ENCODE data around the gene DMD. TPM values are rescaled to one million over a fixed set of nuclear protein-coding genes. Genes with fewer than 3 reads are reported as not detected.

The DMD gene
- total RNA-seq, 1 experiment from 2014 or later = 47.2 TPM

- H3K27me3 Mint-ChIP-seq (ENCODE audit: insufficient read depth, unreplicated experiment) = no peaks in the 10 kb centered on the region
- ChIA-PET CTCF (no interaction called here), POLR2A (no interaction called here)
- no peak overlapping the region for H3K4me3 Mint-ChIP-seq (ENCODE audit: unreplicated experiment)
- BruUV-seq (replicated peaks) = no TSS peak
- no peaks in the 10 kb centered on the region for H3K4me1 Mint-ChIP-seq (ENCODE audit: low read depth, unreplicated experiment)
- Histone ChIP-seq H3K9me3 (no peaks in the 10 kb centered on the region), H3K27me3 (replicated peaks; ENCODE audit: control insufficient read depth, insufficient read depth, low read length) (no peaks in the 10 kb centered on the region), H3K4me3 (ENCODE audit: low read depth, low read length) (no peak overlapping the region), H3K36me3 (ENCODE audit: control insufficient read depth, insufficient read depth, low read length) (no peaks in the 10 kb centered on the region), H3K4me1 (no peaks in the 10 kb centered on the region)
- intact Hi-C loops (cut with micrococcal nuclease; ENCODE audit: unreplicated experiment) = no loop called here
- no peak for DNase-seq
- H3K36me3 Mint-ChIP-seq (ENCODE audit: insufficient read depth, unreplicated experiment) = peaks cover 8% of the 10 kb centered on the region
- H3K9me3 Mint-ChIP-seq (ENCODE audit: unreplicated experiment) = no peaks in the 10 kb centered on the region
- H3K27ac Mint-ChIP-seq (ENCODE audit: unreplicated experiment) = peak overlapping the region; percentile 42
- TF ChIP-seq CTCF (IDR thresholded peaks at IDR 0.05; ENCODE audit: insufficient read depth in 1 of 2, low read depth in 1 of 2, low read length in 1 of 2, severe bottlenecking in 1 of 2, unreplicated experiment in 1 of 2) = no peak
Measured at GRCh38 chrX:32448945-32449344, 762.4 kb downstream of the DMD start.

- Histone ChIP-seq H3K36me3 (ENCODE audit: control insufficient read depth, insufficient read depth, low read length) (no peaks in the 10 kb centered on the region), H3K9me3 (no peaks in the 10 kb centered on the region), H3K4me1 (no peaks in the 10 kb centered on the region), H3K27me3 (replicated peaks; ENCODE audit: control insufficient read depth, insufficient read depth, low read length) (no peaks in the 10 kb centered on the region), H3K4me3 (ENCODE audit: low read depth, low read length) (no peak overlapping the region)
- Mint-ChIP-seq H3K4me3 (ENCODE audit: unreplicated experiment) (no peak overlapping the region), H3K27me3 (ENCODE audit: insufficient read depth, unreplicated experiment) (no peaks in the 10 kb centered on the region), H3K36me3 (ENCODE audit: insufficient read depth, unreplicated experiment) (peaks cover 8% of the 10 kb centered on the region), H3K4me1 (ENCODE audit: low read depth, unreplicated experiment) (no peaks in the 10 kb centered on the region), H3K9me3 (ENCODE audit: unreplicated experiment) (no peaks in the 10 kb centered on the region), H3K27ac (ENCODE audit: unreplicated experiment) (no peak overlapping the region)
- no peak for DNase-seq
- POLR2A ChIA-PET = no interaction called here
- no peak for TF ChIP-seq CTCF (IDR thresholded peaks at IDR 0.05; ENCODE audit: insufficient read depth in 1 of 2, low read depth in 1 of 2, low read length in 1 of 2, severe bottlenecking in 1 of 2, unreplicated experiment in 1 of 2)
- no TSS peak for BruUV-seq (replicated peaks)
- intact Hi-C loops (cut with micrococcal nuclease; ENCODE audit: unreplicated experiment) = no loop called here
- CTCF ChIA-PET = no interaction called here
Measured at GRCh38 chrX:32448320-32448719, 763.0 kb downstream of the DMD start.

DNA sequence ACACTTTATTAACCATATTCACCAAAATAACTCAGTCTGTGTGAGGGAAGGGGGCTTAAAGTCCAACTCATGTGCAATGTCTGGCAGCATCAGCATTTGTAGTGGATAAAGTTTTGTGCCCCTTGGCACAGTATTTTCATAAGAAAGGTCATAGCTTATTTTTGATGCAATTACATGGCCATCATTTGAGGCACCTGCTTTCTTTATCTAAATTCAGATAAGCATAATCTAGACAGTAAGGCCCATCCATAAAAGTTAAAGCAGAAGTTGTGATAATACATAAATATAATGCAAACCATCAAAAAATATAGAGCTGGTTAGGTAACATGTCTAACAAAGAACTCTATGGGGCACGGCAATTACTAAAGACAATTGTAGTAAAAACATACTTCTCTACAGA lies 763.7 kb downstream of the DMD start:
- intact Hi-C loops (cut with micrococcal nuclease; ENCODE audit: unreplicated experiment) = no loop called here
- Histone ChIP-seq H3K4me1 (no peaks in the 10 kb centered on the region), H3K36me3 (ENCODE audit: control insufficient read depth, insufficient read depth, low read length) (no peaks in the 10 kb centered on the region), H3K27me3 (replicated peaks; ENCODE audit: control insufficient read depth, insufficient read depth, low read length) (no peaks in the 10 kb centered on the region), H3K4me3 (ENCODE audit: low read depth, low read length) (no peak overlapping the region), H3K9me3 (no peaks in the 10 kb centered on the region)
- no peak for DNase-seq
- no peak for TF ChIP-seq CTCF (IDR thresholded peaks at IDR 0.05; ENCODE audit: insufficient read depth in 1 of 2, low read depth in 1 of 2, low read length in 1 of 2, severe bottlenecking in 1 of 2, unreplicated experiment in 1 of 2)
- no TSS peak for BruUV-seq (replicated peaks)
- Mint-ChIP-seq H3K36me3 (ENCODE audit: insufficient read depth, unreplicated experiment) (peaks cover 8% of the 10 kb centered on the region), H3K4me1 (ENCODE audit: low read depth, unreplicated experiment) (no peaks in the 10 kb centered on the region), H3K27ac (ENCODE audit: unreplicated experiment) (no peak overlapping the region), H3K27me3 (ENCODE audit: insufficient read depth, unreplicated experiment) (no peaks in the 10 kb centered on the region), H3K9me3 (ENCODE audit: unreplicated experiment) (no peaks in the 10 kb centered on the region), H3K4me3 (ENCODE audit: unreplicated experiment) (no peak overlapping the region)
- CTCF ChIA-PET = no interaction called here
- POLR2A ChIA-PET = no interaction called here

Data from Caco-2 (cell line).